ENCODE results near the gene RNF149.
"Not testable (repeated sequence)": the region's sequence is repeated elsewhere in the genome, so short reads cannot be mapped to it uniquely, and the experiment has no call there.

The RNF149 gene

GRCh38 chr2:101308432-101309210 lies at the start of gene RNF149:
Gene RNF149, minus strand, starts transcription at chr2:101308701. Its CDS starts 113 bp downstream, at chr2:101308588.
- peak; percentile 96 for DNase-seq (ENCODE audit: low read depth)
- H3K4me1 ChIP-seq (ENCODE audit: control insufficient read depth, insufficient read depth, low read length) = peaks cover 40% of the 10 kb centered on the region
- H3K36me3 ChIP-seq (ENCODE audit: control insufficient read depth, insufficient read depth, low read length, severe bottlenecking) = no peaks in the 10 kb centered on the region
- H3K27me3 ChIP-seq (replicated peaks; ENCODE audit: control insufficient read depth, insufficient read depth, low read length) = no peaks in the 10 kb centered on the region
- H3K9ac ChIP-seq (ENCODE audit: low read length) = peak within 1 kb of the TSS; percentile 95
- no peaks in the 10 kb centered on the region for H3K9me3 ChIP-seq (ENCODE audit: control insufficient read depth, low read length)
- H3K4me3 ChIP-seq (ENCODE audit: low read length) = peak within 1 kb of the TSS; percentile 86

- Histone ChIP-seq H3K27me3 (replicated peaks; ENCODE audit: control insufficient read depth, insufficient read depth, low read length) (peaks cover 3% of the 10 kb centered on the region), H3K9me3 (ENCODE audit: control insufficient read depth, low read length) (no peaks in the 10 kb centered on the region), H3K9ac (ENCODE audit: low read length) (no peak overlapping the region), H3K4me1 (ENCODE audit: control insufficient read depth, insufficient read depth, low read length) (peaks cover 11% of the 10 kb centered on the region), H3K4me3 (ENCODE audit: low read length) (no peak overlapping the region), H3K36me3 (ENCODE audit: control insufficient read depth, insufficient read depth, low read length, severe bottlenecking) (no peaks in the 10 kb centered on the region)
- DNase-seq (ENCODE audit: low read depth) = no peak
Observed at GRCh38 chr2:101357376-101357775, 48.9 kb upstream of the RNF149 start.

DNA sequence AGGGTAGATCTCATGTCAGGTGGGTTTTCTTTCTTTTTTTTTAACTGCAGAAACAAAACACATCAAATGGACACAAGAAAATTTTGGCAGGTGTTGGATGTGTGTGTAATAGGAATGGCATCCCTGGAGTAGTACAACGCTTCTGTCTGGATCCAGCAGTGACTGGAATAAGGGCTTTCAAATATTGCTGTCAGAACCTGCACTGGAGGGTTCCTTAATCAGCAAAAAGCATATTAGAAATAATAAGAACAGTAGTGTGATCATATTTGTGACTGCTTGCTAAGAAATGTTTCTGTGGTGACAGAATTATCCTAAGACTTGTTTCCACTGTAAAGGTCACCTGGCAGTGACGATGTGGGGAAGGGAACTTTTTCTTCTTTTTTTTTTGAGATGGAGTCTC lies 48.0 kb upstream of the RNF149 start:
- no peaks in the 10 kb centered on the region for H3K9me3 ChIP-seq (ENCODE audit: control insufficient read depth, low read length)
- H3K36me3 ChIP-seq (ENCODE audit: control insufficient read depth, insufficient read depth, low read length, severe bottlenecking) = no peaks in the 10 kb centered on the region
- H3K9ac ChIP-seq (ENCODE audit: low read length) = no peak overlapping the region
- no peak overlapping the region for H3K4me3 ChIP-seq (ENCODE audit: low read length)
- H3K27me3 ChIP-seq (replicated peaks; ENCODE audit: control insufficient read depth, insufficient read depth, low read length) = no peaks in the 10 kb centered on the region
- DNase-seq (ENCODE audit: low read depth) = no peak
- peaks cover 11% of the 10 kb centered on the region for H3K4me1 ChIP-seq (ENCODE audit: control insufficient read depth, insufficient read depth, low read length)

DNA sequence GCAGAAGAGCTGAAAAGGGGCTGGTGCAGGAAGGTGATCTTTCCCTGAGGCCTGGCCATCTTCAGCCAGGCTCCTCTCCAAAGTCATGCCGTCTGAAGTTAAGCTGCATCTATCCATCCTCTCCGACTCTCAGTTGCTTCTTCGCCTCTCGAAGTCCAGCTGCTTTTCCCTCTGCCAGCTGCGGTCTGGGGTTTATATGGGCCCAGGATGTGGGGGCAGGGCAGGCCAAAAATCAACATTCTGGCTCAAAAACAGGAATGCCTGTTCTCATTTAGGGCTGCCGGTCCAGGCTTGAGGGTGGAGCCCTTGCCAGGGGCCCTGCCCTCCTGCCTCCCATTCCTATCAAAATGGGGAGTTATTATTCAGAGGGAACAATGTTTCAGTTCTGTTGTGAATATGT lies 47.6 kb upstream of the RNF149 start:
- no peak overlapping the region for H3K4me3 ChIP-seq (ENCODE audit: low read length)
- peaks cover 11% of the 10 kb centered on the region for H3K4me1 ChIP-seq (ENCODE audit: control insufficient read depth, insufficient read depth, low read length)
- H3K36me3 ChIP-seq (ENCODE audit: control insufficient read depth, insufficient read depth, low read length, severe bottlenecking) = no peaks in the 10 kb centered on the region
- no peaks in the 10 kb centered on the region for H3K9me3 ChIP-seq (ENCODE audit: control insufficient read depth, low read length)
- DNase-seq (ENCODE audit: low read depth) = no peak
- no peak overlapping the region for H3K9ac ChIP-seq (ENCODE audit: low read length)
- H3K27me3 ChIP-seq (replicated peaks; ENCODE audit: control insufficient read depth, insufficient read depth, low read length) = no peaks in the 10 kb centered on the region

GRCh38 chr2:101355401-101356054 lies 47.0 kb upstream of the RNF149 start:
- no peak overlapping the region for H3K9ac ChIP-seq (ENCODE audit: low read length)
- H3K9me3 ChIP-seq (ENCODE audit: control insufficient read depth, low read length) = no peaks in the 10 kb centered on the region
- no peak overlapping the region for H3K4me3 ChIP-seq (ENCODE audit: low read length)
- H3K36me3 ChIP-seq (ENCODE audit: control insufficient read depth, insufficient read depth, low read length, severe bottlenecking) = no peaks in the 10 kb centered on the region
- H3K4me1 ChIP-seq (ENCODE audit: control insufficient read depth, insufficient read depth, low read length) = peaks cover 11% of the 10 kb centered on the region
- H3K27me3 ChIP-seq (replicated peaks; ENCODE audit: control insufficient read depth, insufficient read depth, low read length) = no peaks in the 10 kb centered on the region
- DNase-seq (ENCODE audit: low read depth) = no peak

DNA sequence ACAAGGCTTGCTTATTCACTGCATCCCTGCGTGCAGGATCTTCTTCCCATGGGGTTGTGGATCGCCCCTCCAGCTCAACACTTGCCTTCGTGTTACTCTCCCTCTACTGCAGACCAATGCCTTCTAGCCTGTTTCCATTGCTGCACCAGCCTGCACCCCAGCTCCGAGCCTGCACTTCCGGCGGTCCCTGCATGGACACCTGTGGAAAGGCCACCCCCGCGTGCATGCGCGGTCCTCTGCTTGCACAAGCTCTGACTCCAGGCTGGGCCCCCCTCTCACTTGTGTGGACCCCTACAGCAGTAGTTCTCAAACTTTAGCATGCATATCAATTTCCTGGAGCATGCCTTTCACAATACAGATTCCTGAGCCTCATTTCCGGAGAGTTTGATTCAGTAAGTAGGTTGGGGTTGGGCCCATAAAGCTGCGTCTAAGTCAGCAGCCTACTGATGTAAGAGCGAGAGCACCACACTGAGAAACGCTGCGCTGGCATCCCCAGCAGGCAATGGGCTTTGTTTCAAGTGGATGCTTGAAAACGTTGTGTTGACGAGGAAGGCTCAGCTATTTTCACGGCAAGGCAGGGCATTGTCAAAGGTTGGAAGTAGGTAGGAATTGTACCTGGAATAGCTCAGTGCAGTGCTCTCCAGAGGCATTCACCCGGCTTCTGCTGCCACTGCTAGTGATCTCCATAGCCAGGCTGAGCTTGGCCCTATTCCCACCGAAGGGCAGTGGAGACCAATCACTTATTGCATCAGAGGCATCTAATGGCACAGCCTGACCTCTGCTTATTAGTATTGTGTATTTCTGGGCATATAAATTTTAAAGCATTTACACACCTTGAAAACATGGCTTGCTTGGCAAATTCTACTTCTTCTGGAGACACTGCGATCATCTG lies 46.2 kb upstream of the RNF149 start:
- H3K4me1 ChIP-seq (ENCODE audit: control insufficient read depth, insufficient read depth, low read length) = peaks cover 11% of the 10 kb centered on the region
- no peaks in the 10 kb centered on the region for H3K27me3 ChIP-seq (replicated peaks; ENCODE audit: control insufficient read depth, insufficient read depth, low read length)
- H3K9me3 ChIP-seq (ENCODE audit: control insufficient read depth, low read length) = no peaks in the 10 kb centered on the region
- no peak overlapping the region for H3K4me3 ChIP-seq (ENCODE audit: low read length)
- H3K9ac ChIP-seq (ENCODE audit: low read length) = no peak overlapping the region
- no peaks in the 10 kb centered on the region for H3K36me3 ChIP-seq (ENCODE audit: control insufficient read depth, insufficient read depth, low read length, severe bottlenecking)
- DNase-seq (ENCODE audit: low read depth) = no peak

DNA sequence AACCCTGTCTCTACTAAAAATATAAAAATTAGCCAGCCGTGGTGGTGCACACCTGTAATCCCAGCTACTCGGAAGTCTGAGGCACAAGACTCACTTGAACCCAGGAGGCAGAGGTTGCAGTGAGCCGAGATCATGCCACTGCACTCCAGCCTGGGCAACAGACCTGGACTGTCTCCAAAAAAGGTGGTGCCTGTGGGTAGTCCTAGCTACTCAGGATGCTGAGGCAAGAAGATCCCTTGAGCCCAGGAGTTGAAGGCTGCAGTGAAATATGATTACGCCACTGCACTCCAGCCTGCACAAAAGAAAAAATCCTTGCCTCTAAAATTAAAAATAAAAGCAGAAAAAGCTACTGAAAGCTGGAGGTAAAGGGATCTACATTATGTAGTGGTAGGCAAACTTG lies 44.1 kb upstream of the RNF149 start:
- H3K9ac ChIP-seq (ENCODE audit: low read length); H3K36me3 ChIP-seq (ENCODE audit: control insufficient read depth, insufficient read depth, low read length, severe bottlenecking); DNase-seq (ENCODE audit: low read depth); H3K27me3 ChIP-seq (replicated peaks; ENCODE audit: control insufficient read depth, insufficient read depth, low read length); H3K4me3 ChIP-seq (ENCODE audit: low read length); H3K9me3 ChIP-seq (ENCODE audit: control insufficient read depth, low read length): not testable (repeated sequence)
- peaks cover 11% of the 10 kb centered on the region for H3K4me1 ChIP-seq (ENCODE audit: control insufficient read depth, insufficient read depth, low read length)

DNA sequence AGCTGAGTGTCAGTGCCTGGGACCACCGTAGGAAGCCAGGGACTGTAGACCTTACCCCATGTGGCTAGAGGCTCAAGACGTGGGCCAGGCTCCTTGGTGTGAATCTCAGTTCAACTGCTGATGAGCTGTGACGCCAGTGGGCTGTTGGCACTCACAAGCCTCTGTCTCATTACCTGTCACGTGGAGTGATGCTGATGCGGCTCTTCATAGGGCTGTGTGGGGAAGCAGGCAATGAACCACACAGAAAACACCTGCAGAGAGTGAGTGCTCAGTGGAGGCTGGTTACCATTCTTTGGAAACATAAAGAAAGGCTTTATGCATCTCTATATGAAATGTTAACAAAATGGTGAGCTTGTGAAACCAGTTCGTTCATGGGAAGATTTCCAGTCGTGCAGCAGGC lies 42.7 kb upstream of the RNF149 start:
- no peak overlapping the region for H3K4me3 ChIP-seq (ENCODE audit: low read length)
- H3K36me3 ChIP-seq (ENCODE audit: control insufficient read depth, insufficient read depth, low read length, severe bottlenecking) = no peaks in the 10 kb centered on the region
- peaks cover 5% of the 10 kb centered on the region for H3K4me1 ChIP-seq (ENCODE audit: control insufficient read depth, insufficient read depth, low read length)
- DNase-seq (ENCODE audit: low read depth) = no peak
- H3K27me3 ChIP-seq (replicated peaks; ENCODE audit: control insufficient read depth, insufficient read depth, low read length) = no peaks in the 10 kb centered on the region
- no peaks in the 10 kb centered on the region for H3K9me3 ChIP-seq (ENCODE audit: control insufficient read depth, low read length)
- no peak overlapping the region for H3K9ac ChIP-seq (ENCODE audit: low read length)

GRCh38 chr2:101349893-101350662 lies 41.6 kb upstream of the RNF149 start:
- DNase-seq (ENCODE audit: low read depth) = peak; percentile 37
- H3K27me3 ChIP-seq (replicated peaks; ENCODE audit: control insufficient read depth, insufficient read depth, low read length) = no peaks in the 10 kb centered on the region
- no peaks in the 10 kb centered on the region for H3K36me3 ChIP-seq (ENCODE audit: control insufficient read depth, insufficient read depth, low read length, severe bottlenecking)
- no peaks in the 10 kb centered on the region for H3K9me3 ChIP-seq (ENCODE audit: control insufficient read depth, low read length)
- no peaks in the 10 kb centered on the region for H3K4me1 ChIP-seq (ENCODE audit: control insufficient read depth, insufficient read depth, low read length)
- H3K4me3 ChIP-seq (ENCODE audit: low read length) = no peak overlapping the region
- H3K9ac ChIP-seq (ENCODE audit: low read length) = no peak overlapping the region

GRCh38 chr2:101348883-101349282 lies 40.4 kb upstream of the RNF149 start:
- DNase-seq (ENCODE audit: low read depth) = no peak
- no peak overlapping the region for H3K9ac ChIP-seq (ENCODE audit: low read length)
- no peaks in the 10 kb centered on the region for H3K9me3 ChIP-seq (ENCODE audit: control insufficient read depth, low read length)
- H3K4me3 ChIP-seq (ENCODE audit: low read length) = no peak overlapping the region
- H3K36me3 ChIP-seq (ENCODE audit: control insufficient read depth, insufficient read depth, low read length, severe bottlenecking) = no peaks in the 10 kb centered on the region
- no peaks in the 10 kb centered on the region for H3K4me1 ChIP-seq (ENCODE audit: control insufficient read depth, insufficient read depth, low read length)
- no peaks in the 10 kb centered on the region for H3K27me3 ChIP-seq (replicated peaks; ENCODE audit: control insufficient read depth, insufficient read depth, low read length)
